Choroid plexus epithelial cell (primary cell): Measurements from ENCODE around the gene SHISAL1.
"Not testable (repeated sequence)": the region's sequence is repeated elsewhere in the genome, so short reads cannot be mapped to it uniquely, and the experiment has no call there.

ENCODE experiments used
- DNase-seq: peaks from one replicate; pipeline ENCODE4 v3.0.0-alpha.2; 2010; ENCODE audit warnings: low read depth
- H3K4me3 ChIP-seq: 2 replicates; pipeline ENCODE4 v1.5.1; 2011; ENCODE audit warnings: low read depth, mild to moderate bottlenecking, control low read depth, low read length, moderate library complexity
- TF ChIP-seq, protein P1 (sequence below): conservative IDR thresholded peaks from 2 replicates; pipeline ENCODE4 v1.5.1; 2011; ENCODE audit warnings: low read depth, mild to moderate bottlenecking, control low read depth, inconsistent platforms, low read length, moderate library complexity

Gene SHISAL1

DNA sequence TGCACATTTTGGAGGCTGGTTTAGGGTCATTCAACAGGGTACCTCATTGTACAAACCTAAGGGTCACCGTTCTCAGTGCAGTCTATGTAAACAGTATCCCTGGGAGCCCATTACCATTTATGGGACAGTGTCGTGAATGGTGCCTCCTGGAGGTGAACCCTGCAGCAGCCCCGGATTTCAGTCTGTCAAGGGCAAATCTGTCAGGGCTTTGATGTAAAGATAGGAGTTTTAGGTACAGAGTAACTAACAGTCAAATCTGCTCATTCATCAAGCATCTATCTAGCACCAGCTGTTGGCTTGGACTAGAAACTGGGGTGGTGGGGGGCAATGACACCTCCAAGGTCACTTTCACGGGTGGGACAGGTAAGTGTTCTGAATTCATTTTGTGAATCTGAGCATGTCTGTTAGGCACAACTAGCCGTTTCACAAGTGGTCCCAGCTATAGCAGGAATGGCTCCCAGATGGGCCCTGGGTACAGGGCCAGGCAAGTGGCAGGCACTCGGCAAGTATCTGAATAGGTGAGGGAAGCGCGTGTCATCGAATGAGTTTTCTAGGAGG lies 68.4 kb downstream of the SHISAL1 start:
- TF ChIP-seq, protein P1, sequence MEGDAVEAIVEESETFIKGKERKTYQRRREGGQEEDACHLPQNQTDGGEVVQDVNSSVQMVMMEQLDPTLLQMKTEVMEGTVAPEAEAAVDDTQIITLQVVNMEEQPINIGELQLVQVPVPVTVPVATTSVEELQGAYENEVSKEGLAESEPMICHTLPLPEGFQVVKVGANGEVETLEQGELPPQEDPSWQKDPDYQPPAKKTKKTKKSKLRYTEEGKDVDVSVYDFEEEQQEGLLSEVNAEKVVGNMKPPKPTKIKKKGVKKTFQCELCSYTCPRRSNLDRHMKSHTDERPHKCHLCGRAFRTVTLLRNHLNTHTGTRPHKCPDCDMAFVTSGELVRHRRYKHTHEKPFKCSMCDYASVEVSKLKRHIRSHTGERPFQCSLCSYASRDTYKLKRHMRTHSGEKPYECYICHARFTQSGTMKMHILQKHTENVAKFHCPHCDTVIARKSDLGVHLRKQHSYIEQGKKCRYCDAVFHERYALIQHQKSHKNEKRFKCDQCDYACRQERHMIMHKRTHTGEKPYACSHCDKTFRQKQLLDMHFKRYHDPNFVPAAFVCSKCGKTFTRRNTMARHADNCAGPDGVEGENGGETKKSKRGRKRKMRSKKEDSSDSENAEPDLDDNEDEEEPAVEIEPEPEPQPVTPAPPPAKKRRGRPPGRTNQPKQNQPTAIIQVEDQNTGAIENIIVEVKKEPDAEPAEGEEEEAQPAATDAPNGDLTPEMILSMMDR: no peak
- H3K4me3 ChIP-seq: no peak overlapping the region
- DNase-seq: no peak

- no peak overlapping the region for H3K4me3 ChIP-seq
- TF ChIP-seq, protein P1: no peak
- DNase-seq: no peak
Observed at GRCh38 chr22:44243761-44244160, 69.0 kb downstream of the SHISAL1 start.

GRCh38 chr22:44242946-44243724 lies 69.6 kb downstream of the SHISAL1 start:
- TF ChIP-seq, protein P1: no peak
- H3K4me3 ChIP-seq: no peak overlapping the region
- no peak for DNase-seq

GRCh38 chr22:44241121-44241520 lies 71.6 kb downstream of the SHISAL1 start:
- not testable (repeated sequence) for DNase-seq, H3K4me3 ChIP-seq

GRCh38 chr22:44237290-44237689 lies 75.5 kb downstream of the SHISAL1 start:
- TF ChIP-seq, protein P1: no peak
- no peak overlapping the region for H3K4me3 ChIP-seq
- no peak for DNase-seq

- H3K4me3 ChIP-seq, DNase-seq: not testable (repeated sequence)
Observed at GRCh38 chr22:44234372-44234771, 78.4 kb downstream of the SHISAL1 start.

GRCh38 chr22:44231233-44231632 lies 81.5 kb downstream of the SHISAL1 start:
- no peak for DNase-seq
- TF ChIP-seq, protein P1: no peak
- no peak overlapping the region for H3K4me3 ChIP-seq

DNA sequence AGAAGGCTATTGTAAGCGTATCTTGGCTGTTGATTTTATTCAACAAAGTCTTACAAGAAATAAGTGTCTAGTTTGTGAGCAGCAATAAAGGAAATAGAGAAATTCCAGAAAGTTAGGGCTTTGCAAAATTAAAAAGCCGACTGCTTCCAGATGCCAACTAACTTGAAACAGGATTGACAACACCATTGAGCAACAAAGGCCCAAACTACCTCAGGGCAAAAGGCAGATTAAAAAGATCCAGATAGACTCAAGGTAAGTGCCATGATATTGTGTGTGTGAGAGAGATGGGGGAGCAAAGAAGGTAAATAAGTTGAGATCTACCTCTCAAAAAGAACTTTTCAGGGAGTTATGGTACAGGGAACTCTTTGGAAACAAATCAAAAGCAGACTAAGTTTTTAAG lies 82.9 kb downstream of the SHISAL1 start:
- H3K4me3 ChIP-seq: no peak overlapping the region
- no peak for DNase-seq
- TF ChIP-seq, protein P1: no peak
